Neural cell (in vitro differentiated cells): Measurements from ENCODE around the gene BTBD16. TPM values are rescaled to one million over a fixed set of nuclear protein-coding genes. Genes with fewer than 3 reads are reported as not detected.

Experiments used
- H2AFZ ChIP-seq: fragments of 200-600, 300-800 bp; sonication (generic), shearing (Covaris generic); 2 replicates; pipeline ENCODE4 v1.6.0; 2014; ENCODE audit warnings: low read depth, mild to moderate bottlenecking, antibody characterized with exemption, low read length, moderate library complexity
- H3F3A ChIP-seq: fragments of 200-600 bp; shearing (Covaris generic); 2 replicates; pipeline ENCODE4 v1.6.1; 2016; ENCODE audit warnings: mild to moderate bottlenecking, moderate library complexity, mixed read lengths, antibody characterized with exemption, low read length; ENCODE audit not compliant: insufficient read depth, poor library complexity, severe bottlenecking
- H3K27ac ChIP-seq: fragments of 200-600, 300-800 bp; sonication (generic), shearing (Covaris generic); 2 replicates; pipeline ENCODE4 v1.5.1; 2014; ENCODE audit warnings: mild to moderate bottlenecking, low read length, moderate library complexity
- H3K27me3 ChIP-seq: fragments of 300-800, 200-600 bp; sonication (generic), shearing (Covaris generic); 2 replicates; pipeline ENCODE4 v1.6.0; 2014; ENCODE audit warnings: mild to moderate bottlenecking, low read depth, low read length, moderate library complexity; ENCODE audit not compliant: insufficient read depth
- H3K36me3 ChIP-seq: fragments of 300-800, 200-600 bp; sonication (generic), shearing (Covaris generic); 2 replicates; pipeline ENCODE4 v1.5.1; 2014; ENCODE audit warnings: mild to moderate bottlenecking, antibody characterized with exemption, low read length, moderate library complexity; ENCODE audit not compliant: insufficient read depth
- H3K4me2 ChIP-seq: fragments of 300-800, 200-600 bp; sonication (generic), shearing (Covaris generic); 2 replicates; pipeline ENCODE4 v1.6.0; 2014; ENCODE audit warnings: mild to moderate bottlenecking, low read length
- H3K4me3 ChIP-seq: fragments of 300-800, 200-600 bp; sonication (generic), shearing (Covaris generic); 2 replicates; pipeline ENCODE4 v1.5.1; 2014; ENCODE audit warnings: mild to moderate bottlenecking, low read length, moderate library complexity
- H3K79me2 ChIP-seq: fragments of 200-600 bp; shearing (Covaris generic); replicated peaks from 2 replicates; pipeline ENCODE4 v1.6.0; 2014; ENCODE audit warnings: mild to moderate bottlenecking, low read length, moderate library complexity; ENCODE audit not compliant: insufficient read depth
- H3K9ac ChIP-seq: fragments of 300-800, 200-600 bp; sonication (generic), shearing (Covaris generic); 2 replicates; pipeline ENCODE4 v1.6.1; 2016; ENCODE audit warnings: mild to moderate bottlenecking, low read length, mixed read lengths
- H3K9me2 ChIP-seq: fragments of 200-600 bp; shearing (Covaris generic); 2 replicates; pipeline ENCODE4 v1.6.1; 2016; ENCODE audit warnings: mild to moderate bottlenecking, low read length, mixed read lengths; ENCODE audit not compliant: insufficient read depth
- H3K9me3 ChIP-seq: fragments of 200-600, 300-800 bp; sonication (generic), shearing (Covaris generic); 2 replicates; pipeline ENCODE4 v1.6.1; 2016; ENCODE audit warnings: mild to moderate bottlenecking, mixed run types, low read length, moderate library complexity, mixed read lengths
- H4K20me1 ChIP-seq: fragments of 200-600 bp; shearing (Covaris generic); 2 replicates; pipeline ENCODE4 v1.6.1; 2016; ENCODE audit warnings: mild to moderate bottlenecking, mixed run types; ENCODE audit not compliant: insufficient read depth
- CTCF ChIP-seq: fragments of 450-650 bp; IDR thresholded peaks from 2 replicates; pipeline ENCODE4 v1.5.1; 2014; ENCODE audit warnings: antibody characterized with exemption, mild to moderate bottlenecking, moderate library complexity; ENCODE audit not compliant: poor library complexity, severe bottlenecking
- EP300 ChIP-seq: fragments of 450-650 bp; conservative IDR thresholded peaks from 2 replicates; pipeline ENCODE4 v1.6.1; 2014; ENCODE audit warnings: antibody characterized with exemption, mild to moderate bottlenecking, moderate library complexity; ENCODE audit not compliant: poor library complexity, severe bottlenecking
- EZH2 ChIP-seq: fragments of 200-600, 300-800 bp; shearing (Covaris generic), sonication (generic); IDR thresholded peaks from 2 replicates; pipeline ENCODE4 v1.6.1; 2014; ENCODE audit warnings: antibody characterized with exemption, low read length, borderline replicate concordance, mild to moderate bottlenecking; ENCODE audit not compliant: insufficient read depth, poor library complexity, severe bottlenecking
- MXI1 ChIP-seq: fragments of 450-650 bp; conservative IDR thresholded peaks from 2 replicates; pipeline ENCODE4 v1.6.1; 2014; ENCODE audit warnings: antibody characterized with exemption, mild to moderate bottlenecking; ENCODE audit not compliant: poor library complexity, severe bottlenecking
- POLR2AphosphoS5 ChIP-seq: IDR thresholded peaks from 2 replicates; pipeline ENCODE4 v1.6.1; 2012
- RAD21 ChIP-seq: fragments of 450-650 bp; conservative IDR thresholded peaks from 2 replicates; pipeline ENCODE4 v1.6.1; 2014; ENCODE audit warnings: antibody characterized with exemption, mild to moderate bottlenecking, moderate library complexity
- REST ChIP-seq: IDR thresholded peaks from 2 replicates; pipeline ENCODE4 v1.6.1; 2012; ENCODE audit warnings: borderline replicate concordance
- SMC3 ChIP-seq: fragments of 450-650 bp; conservative IDR thresholded peaks from 2 replicates; pipeline ENCODE4 v1.6.1; 2014; ENCODE audit warnings: antibody characterized with exemption, mild to moderate bottlenecking, moderate library complexity; ENCODE audit not compliant: poor library complexity
- TAF1 ChIP-seq: IDR thresholded peaks from 2 replicates; pipeline ENCODE4 v1.6.1; 2012; ENCODE audit warnings: low read depth
- polyA plus RNA-seq: library from polyadenylated mRNA; depleted of rRNA; stranded (reverse); fragments of >200 nt; gene quantifications from 2 replicates; pipeline ENCODE4 v1.2.3, GENCODE V29; 2014

BTBD16 gene
- polyA plus RNA-seq, 1 donor from 2014 or later, result not detected

- Histone ChIP-seq H3K4me2 (no peak overlapping the region), H2AFZ (no peak overlapping the region), H3K27ac (no peak overlapping the region), H3K9ac (no peak overlapping the region), H3K27me3 (no peaks in the 10 kb centered on the region), H3K79me2 (no peaks in the 10 kb centered on the region), H3K9me3 (no peaks in the 10 kb centered on the region), H3F3A (no peaks in the 10 kb centered on the region), H3K4me3 (no peak overlapping the region), H3K9me2 (no peaks in the 10 kb centered on the region), H3K36me3 (no peaks in the 10 kb centered on the region), H4K20me1 (no peaks in the 10 kb centered on the region)
- TF ChIP-seq EP300 (no peak), POLR2AphosphoS5 (no peak), MXI1 (no peak), CTCF (no peak), TAF1 (no peak), REST (no peak), RAD21 (no peak), EZH2 (no peak), SMC3 (no peak)
Observed at GRCh38 chr10:122281018-122281626, 10.0 kb downstream of the BTBD16 start.

- TF ChIP-seq TAF1 (no peak), POLR2AphosphoS5 (no peak), CTCF (no peak), EP300 (no peak), MXI1 (no peak), SMC3 (no peak), EZH2 (no peak), REST (no peak), RAD21 (no peak)
- no peak overlapping the region for H3K27ac ChIP-seq
- no peaks in the 10 kb centered on the region for H3F3A ChIP-seq
- no peaks in the 10 kb centered on the region for H3K27me3 ChIP-seq
- H3K79me2 ChIP-seq, result no peaks in the 10 kb centered on the region
- no peak overlapping the region for H2AFZ ChIP-seq
- no peak overlapping the region for H3K4me3 ChIP-seq
- H4K20me1 ChIP-seq, result no peaks in the 10 kb centered on the region
- H3K9me2 ChIP-seq, result no peaks in the 10 kb centered on the region
- H3K4me2 ChIP-seq, result no peak overlapping the region
- no peak overlapping the region for H3K9ac ChIP-seq
- H3K36me3 ChIP-seq, result no peaks in the 10 kb centered on the region
- H3K9me3 ChIP-seq, result no peaks in the 10 kb centered on the region
Observed at GRCh38 chr10:122281751-122282150, 10.7 kb downstream of the BTBD16 start.
